Measurements from ENCODE around the gene AGL. TPM values are rescaled to one million over a fixed set of nuclear protein-coding genes. Genes with fewer than 3 reads are reported as not detected.
"Not testable (repeated sequence)": the region's sequence is repeated elsewhere in the genome, so short reads cannot be mapped to it uniquely, and the experiment has no call there.

AGL gene
- total RNA-seq, 1 donor from 2014 or later, result 59.7 TPM

DNA sequence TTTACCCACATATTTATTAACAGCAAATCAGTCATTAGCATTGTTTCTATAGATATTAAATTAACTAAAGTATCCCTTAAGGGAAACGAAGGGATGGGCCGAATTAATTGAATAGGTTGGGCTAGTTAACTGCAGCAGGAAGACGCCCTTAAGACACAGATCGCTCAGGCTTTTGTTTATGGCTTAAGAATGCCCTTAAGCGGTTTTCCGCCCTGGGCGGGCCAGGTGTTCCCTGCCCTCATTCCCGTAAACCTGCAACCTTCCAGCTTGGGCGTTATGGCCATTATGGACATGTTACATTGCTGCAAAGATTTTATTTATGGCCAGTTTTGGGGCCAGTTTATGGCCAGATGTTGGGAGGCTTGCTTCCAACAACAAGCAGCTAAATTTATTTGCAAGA, 5.0 kb upstream of the AGL start:
- ATAC-seq; intact Hi-C loops (cut with micrococcal nuclease); DNase-seq: not testable (repeated sequence)

DNA sequence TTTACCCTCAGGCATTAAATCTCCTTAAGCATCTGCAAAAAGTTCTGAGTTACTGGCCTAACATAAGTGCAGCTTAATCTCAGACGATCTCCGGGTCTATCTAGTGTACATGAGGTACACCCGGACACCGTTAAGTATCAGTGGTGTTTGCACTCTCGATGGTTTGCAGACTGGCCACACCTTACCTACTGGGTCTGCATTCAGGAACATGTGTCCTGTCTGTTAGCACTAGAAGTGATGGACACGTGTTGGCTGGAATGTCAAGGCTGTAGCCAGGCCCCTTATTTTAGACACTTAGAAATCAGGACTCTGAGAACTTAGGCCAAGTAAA, 783 bp upstream of the AGL start:
- DNase-seq (no peak), ATAC-seq (peak; percentile 56)
- intact Hi-C loops (cut with micrococcal nuclease), result no loop called here

DNA sequence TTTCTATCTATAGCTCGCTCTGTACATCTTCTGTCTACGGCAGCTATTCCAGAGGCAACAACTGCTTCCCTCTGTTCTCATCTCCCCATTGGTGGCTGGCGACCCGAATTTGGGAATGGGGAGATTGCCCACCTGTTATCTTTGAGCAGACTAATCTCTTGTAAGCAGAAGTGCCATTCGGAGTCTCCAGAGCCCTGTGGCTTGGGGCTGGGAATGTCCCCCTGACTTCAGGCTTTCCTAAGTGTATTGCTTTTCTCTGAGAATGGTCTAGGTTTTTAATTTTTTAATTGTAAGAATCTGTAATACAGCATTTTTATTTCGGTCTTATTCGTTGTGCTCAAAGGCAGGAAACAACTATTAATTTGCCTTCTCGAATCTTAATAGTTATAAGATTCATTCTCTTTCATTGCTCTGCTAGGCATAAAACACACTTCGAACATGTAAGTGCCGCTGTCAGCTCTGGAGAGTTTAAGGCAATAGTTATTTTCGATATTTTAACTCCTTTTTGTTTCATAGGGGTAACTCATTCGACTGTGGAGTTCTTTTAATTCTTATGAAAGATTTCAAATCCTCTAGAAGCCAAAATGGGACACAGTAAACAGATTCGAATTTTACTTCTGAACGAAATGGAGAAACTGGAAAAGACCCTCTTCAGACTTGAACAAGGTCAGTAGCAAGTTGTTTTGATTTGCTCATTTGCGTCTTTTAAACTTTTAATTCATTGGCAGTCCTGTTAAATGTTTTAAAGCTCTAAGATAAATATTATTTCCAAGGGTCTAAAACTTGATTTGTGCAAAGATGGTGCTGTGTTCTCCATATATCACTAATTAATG, 514 bp downstream of the AGL start:
- no peak for ATAC-seq
- intact Hi-C loops (cut with micrococcal nuclease), result no loop called here
- DNase-seq, result no peak

DNA sequence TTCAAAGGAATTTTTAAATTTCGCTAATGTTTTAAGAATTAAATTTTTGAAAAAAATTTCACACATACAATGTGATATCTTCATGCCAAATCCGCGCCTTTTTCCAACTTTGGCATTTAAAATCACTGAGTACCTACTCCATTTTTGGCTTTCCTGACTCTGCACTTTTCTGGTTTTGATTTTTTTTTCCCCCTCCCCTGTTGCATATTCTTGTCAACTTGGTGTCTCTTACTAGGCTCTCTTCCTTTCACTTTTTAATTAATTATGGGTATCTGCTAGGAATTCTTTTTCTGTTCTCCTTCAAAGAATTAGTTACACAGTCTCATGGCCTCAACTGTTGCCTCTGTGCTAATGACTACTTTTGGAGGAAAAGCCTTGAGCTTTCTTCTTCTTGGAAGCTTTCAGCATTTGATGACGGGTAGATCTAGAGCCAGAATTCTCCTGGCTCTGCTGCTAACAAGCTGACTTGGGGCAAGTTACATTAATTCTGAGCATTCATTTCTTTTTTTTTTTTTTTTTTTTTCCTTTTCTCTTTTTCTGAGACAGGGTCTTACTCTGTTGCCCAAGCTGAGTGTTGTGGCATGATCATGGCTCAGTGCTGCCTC, 1.8 kb downstream of the AGL start:
- DNase-seq, result no peak
- intact Hi-C loops (cut with micrococcal nuclease), result no loop called here
- no peak for ATAC-seq

DNA sequence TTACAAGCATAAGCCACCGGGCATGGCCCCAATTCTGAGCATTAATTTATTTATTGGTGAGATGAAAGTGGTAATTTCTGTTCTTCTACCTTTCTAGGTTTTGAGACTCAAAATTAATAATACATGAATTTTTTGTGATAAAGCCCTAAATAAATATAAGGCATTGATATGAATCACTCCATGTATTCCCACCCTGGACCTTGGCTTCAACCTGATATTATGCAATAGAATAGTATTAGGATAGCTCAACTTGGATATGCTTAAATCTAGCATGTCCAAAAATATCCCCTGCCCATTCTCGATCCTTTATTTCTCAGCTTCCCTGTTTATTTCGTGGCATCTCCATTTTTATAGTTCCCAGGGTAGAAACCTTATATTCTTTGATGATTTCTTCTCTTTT, 2.5 kb downstream of the AGL start:
- ATAC-seq (no peak), DNase-seq (no peak)
- intact Hi-C loops (cut with micrococcal nuclease), result no loop called here

DNA sequence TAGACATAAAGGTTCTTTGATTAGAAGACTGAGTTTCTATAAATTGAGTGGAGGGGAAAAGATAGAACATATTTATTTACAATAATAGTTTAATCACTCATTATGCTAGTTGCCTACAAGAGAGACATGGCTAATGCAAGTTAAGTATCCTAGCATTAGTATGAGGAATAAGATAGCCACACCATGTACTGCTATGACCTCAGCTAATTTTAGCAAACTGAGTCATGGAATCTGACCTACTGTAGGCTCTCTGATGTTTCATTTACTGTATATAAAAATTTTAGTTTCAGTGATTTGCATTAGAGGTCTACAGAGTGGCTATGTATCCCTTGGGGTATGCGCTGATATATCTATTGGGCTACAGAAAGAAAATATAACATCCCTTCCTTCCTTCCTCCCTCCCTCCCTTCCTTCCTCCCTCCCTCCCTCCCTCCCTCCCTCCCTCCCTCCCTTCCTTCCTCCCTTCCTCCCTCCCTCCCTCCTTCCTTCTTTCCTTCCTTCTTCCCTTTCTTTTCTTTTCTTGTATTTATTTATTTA, 5.8 kb downstream of the AGL start:
- ATAC-seq (peak; percentile 91), DNase-seq (no peak)
- intact Hi-C loops (cut with micrococcal nuclease), result no loop called here

DNA sequence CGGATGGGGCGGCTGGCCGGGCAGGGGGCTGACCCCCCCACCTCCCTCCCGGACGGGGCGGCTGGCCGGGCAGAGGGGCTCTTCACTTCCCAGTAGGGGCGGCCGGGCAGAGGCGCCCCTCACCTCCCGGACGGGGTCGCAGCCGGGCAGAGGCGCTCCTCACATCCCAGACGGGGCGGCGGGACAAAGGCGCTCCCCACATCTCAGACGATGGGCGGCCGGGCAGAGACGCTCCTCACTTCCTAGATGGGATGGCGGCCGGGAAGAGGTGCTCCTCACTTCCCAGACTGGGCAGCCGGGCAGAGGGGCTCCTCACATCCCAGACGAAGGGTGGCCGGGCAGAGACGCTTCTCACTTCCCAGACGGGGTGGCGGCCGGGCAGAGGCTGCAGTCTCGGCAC, 6.9 kb downstream of the AGL start:
- DNase-seq; intact Hi-C loops (cut with micrococcal nuclease); ATAC-seq: not testable (repeated sequence)

DNA sequence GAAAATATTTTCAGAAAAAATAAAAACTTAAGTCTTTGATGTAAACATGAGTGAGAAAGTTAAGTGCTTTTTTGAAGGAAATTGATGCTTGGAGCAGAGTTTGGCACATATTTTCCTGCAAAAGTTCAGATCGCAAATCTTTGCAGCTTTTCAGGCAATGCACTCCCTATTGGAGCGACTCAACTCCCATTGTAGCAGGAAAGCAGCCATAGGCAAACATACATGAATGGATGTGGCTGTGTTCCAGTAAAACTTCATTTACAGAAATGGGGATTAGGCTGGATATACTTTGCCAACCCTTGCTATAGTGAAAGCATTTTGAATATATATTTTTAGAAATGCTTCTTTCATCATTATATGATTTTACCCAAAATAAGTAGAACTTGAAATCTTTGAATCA, 8.1 kb downstream of the AGL start:
- DNase-seq (no peak), ATAC-seq (no peak)
- intact Hi-C loops (cut with micrococcal nuclease), result no loop called here

DNA sequence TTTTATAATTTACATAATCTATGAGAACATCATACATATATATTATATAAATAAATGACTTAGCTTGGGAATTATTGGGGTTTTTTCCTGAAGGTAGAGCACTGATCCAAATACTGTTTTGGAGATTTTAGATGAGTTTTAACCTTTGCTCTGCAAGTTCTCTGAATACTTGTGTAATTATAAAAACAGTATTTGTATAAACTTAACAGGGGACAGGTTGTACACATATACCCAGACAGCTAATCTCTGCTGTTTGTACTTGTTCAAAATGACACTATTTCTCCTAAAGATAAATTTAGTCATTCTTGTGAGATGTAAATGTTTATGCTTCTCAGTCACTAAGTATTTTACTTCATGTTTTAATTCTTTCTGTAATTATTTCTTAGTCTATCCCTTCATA, 8.7 kb downstream of the AGL start:
- DNase-seq, result no peak
- intact Hi-C loops (cut with micrococcal nuclease), result no loop called here
- ATAC-seq, result no peak

DNA sequence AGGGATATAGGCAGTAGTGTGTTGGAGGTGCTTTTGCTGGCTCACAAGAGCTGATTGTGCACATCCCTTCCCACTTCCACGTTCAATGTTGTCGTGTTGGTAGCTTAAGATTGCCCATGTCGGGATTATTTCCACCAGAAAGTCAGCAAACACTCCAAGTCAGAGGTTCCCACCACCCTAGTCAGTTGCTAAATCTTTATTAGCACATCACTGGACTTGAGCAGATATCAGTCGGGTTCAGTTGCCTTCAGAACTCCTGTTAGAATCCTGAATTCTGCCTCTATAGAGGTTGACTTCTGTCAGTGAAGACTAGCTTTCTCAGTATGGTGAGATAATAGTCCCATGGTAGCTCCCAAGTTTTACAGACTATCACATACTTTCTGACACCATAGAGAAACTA, 10.5 kb downstream of the AGL start:
- DNase-seq (no peak), ATAC-seq (no peak)
- intact Hi-C loops (cut with micrococcal nuclease), result no loop called here

DNA sequence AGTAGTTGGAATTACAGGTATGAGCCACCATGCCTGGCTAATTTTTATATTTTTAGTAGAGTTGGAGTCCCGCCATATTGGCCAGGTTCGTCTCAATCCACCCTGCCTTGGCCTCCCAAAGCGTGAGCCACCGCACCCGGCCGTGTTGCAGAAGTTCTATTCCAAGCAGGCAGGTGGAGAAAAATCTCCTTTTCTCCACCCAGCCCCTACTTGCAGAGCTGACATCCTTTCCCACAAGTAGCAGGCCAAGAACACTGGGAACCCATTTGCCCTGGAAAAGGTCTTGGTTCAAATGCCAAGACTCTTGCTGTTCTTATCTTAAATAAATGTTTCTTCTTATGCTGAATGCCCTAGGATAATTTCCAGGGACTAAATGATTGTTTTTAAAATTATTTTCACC, 17.5 kb downstream of the AGL start:
- intact Hi-C loops (cut with micrococcal nuclease), result no loop called here
- no peak for DNase-seq
- no peak for ATAC-seq

DNA sequence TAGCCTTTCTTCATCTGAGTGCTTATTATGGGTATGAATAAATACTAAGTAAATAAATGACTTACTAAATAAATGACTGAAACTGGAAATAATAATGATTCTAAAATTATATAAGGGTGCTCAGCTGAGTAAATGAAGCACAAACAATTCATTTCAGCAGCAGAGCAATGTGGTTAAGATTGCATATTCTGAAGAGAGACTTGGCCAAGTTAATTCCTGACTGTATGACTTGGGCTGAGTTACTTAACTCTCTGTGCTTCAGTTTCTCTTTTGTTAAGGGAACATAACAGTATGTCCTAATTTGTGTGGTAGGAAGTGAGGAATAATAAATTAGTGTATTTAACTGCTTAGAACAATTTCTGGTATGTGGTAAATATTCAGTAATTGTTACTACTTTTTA, 19.1 kb downstream of the AGL start:
- no peak for DNase-seq
- intact Hi-C loops (cut with micrococcal nuclease), result no loop called here

DNA sequence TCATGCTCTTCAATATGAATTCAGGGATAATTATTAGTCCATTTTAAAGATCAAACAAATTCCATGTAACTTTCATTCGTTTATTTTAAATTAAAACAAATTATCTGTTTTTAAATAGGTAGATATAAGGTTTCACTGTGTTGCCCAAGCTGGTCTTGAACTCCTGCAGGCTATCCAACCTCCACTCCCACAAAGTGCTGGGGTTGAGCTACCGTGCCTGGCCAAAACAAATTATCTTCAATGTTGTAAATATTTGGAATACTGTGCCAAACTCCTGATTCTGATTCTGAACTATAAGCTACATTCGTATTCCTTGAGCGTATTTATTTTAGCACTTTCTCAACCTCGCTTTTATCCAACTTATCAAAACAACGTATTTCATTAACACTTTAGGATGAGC, 19.6 kb downstream of the AGL start:
- ATAC-seq (no peak), DNase-seq (no peak)
- intact Hi-C loops (cut with micrococcal nuclease), result no loop called here

More for the DNA sequence above, 19.1 kb downstream of the AGL start:
- no peak for ATAC-seq

DNA sequence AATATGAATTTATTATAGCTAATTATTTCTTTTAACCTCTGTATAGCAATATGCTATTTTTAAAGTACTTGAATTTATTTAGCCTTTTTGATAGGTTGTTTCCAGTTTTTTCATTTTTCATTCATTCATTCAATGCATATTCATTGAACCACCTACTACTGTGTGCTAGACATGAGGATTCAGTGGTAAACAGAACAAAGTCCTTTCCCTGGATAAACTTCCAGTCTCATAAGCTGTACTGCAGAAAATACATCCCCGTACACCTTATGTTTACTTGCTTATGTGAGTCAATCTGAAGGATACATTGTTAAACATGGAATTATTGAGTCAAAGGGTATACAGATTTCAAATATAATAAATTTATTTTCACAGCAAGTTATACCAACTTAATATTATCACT, 21.9 kb downstream of the AGL start:
- DNase-seq (no peak), ATAC-seq (no peak)
- intact Hi-C loops (cut with micrococcal nuclease), result no loop called here

DNA sequence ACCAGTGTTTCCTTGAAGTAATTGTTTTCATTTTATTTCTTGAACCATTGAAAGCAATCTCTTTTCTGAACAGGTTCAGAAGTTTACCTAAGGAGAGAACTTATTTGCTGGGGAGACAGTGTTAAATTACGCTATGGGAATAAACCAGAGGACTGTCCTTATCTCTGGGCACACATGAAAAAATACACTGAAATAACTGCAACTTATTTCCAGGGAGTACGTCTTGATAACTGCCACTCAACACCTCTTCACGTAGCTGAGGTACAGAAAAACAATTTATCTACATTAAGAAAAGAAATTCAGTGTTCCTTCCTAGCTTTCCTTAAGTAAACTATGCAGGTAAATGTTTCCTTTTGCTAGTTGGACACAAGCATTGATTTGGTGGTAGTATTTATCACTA, 27.4 kb downstream of the AGL start:
- ATAC-seq (no peak), DNase-seq (no peak)
- intact Hi-C loops (cut with micrococcal nuclease), result no loop called here

DNA sequence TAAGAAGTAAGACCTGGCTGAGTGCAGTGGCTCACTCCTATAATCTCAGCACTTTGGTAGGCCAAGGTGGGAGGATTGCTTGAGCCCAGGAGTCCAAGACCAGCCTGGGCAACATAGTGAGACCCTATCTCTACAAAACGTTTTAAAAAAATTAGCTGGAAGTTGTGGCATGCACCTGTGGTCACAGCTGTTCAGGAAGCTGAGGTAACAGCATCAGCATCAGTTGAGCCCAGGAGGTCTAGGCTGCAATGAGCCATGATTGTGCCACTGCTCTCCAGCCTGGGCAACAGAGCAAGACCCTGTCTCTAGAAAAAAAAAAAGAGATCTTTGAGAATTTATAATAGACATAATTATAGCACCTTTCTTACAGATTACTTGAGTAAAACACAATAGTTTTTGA, 36.0 kb downstream of the AGL start:
- ATAC-seq (no peak), DNase-seq (no peak)
- intact Hi-C loops (cut with micrococcal nuclease), result loop anchor here (10.0 kb wide), 1 partner anchor 259 kb away; no protein-coding TSS in a partner anchor

DNA sequence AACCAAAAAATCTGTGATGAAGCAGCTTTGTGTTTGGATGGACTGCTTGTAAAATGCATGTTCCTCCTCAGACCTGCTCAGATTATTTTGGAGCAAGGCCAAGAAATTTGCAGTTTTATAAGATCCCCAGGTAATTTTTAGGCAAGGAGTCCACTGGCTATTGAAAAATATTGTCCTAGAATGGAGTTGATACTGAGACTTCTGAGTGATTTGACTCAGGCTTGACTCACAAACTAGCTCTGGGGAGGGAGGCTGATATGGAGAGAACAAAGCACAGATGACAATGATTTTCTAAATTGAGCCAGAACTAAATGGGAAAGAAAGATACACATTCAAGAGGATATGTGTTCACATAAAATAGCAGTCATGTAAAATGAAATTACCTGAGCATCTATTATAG, 36.7 kb downstream of the AGL start:
- DNase-seq (no peak), ATAC-seq (no peak)
- intact Hi-C loops (cut with micrococcal nuclease), result loop anchor here (10.0 kb wide), 1 partner anchor 258 kb away; no protein-coding TSS in a partner anchor

DNA sequence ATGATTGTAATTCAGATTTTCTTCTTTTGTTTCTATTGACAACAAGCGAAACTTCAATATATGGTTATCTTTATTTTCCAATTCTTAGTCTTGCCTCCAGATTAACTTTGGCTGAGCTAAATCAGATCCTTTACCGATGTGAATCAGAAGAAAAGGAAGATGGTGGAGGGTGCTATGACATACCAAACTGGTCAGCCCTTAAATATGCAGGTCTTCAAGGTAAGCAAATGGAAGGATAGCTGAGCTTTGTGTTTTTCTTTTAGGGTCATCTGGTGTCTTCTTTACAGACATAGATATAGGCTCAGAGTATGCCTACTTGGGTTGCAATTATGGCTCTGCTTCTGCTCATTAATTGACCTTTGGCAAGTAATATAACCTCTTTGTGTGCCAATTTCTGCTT, 37.7 kb downstream of the AGL start:
- DNase-seq, result no peak
- ATAC-seq, result no peak
- intact Hi-C loops (cut with micrococcal nuclease), result loop anchor here (10.0 kb wide), 1 partner anchor 257 kb away; no protein-coding TSS in a partner anchor

DNA sequence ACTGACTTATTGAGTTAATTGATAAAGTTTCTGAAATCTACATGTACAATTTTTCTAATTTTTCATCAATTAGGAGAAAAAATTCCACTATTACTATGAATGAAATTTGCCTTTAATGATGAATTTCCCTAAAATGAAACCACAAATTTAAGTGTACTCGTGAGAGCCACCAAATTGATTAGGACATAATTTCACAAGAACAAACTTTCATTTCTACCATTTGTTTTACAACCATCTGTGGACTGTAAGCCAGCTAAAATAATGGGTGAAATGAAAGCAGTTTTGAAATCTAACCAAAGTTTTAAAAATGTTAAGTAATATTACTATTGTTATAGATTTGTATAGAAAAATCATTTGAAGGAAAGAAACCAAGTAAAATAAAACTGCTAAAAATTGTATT, 41.8 kb downstream of the AGL start:
- ATAC-seq, result no peak

DNA sequence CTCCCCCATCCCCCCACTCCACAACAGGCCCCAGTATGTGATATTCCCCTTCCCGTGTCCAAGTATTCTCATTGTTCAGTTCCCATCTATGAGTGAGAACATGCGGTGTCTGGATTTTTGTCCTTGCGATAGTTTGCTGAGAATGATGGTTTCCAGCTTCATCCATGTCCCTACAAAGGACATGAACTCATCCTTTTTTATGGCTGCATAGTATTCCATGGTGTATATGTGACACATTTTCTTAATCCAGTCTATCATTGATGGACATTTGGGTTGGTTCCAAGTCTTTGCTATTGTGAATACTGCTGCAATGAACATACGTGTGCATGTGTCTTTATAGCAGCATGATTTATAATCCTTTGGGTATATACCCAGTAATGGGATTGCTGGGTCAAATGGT, 53.1 kb downstream of the AGL start:
- ATAC-seq; intact Hi-C loops (cut with micrococcal nuclease); DNase-seq: not testable (repeated sequence)

More for the DNA sequence above, 41.8 kb downstream of the AGL start:
- intact Hi-C loops (cut with micrococcal nuclease), result no loop called here
- DNase-seq, result no peak

DNA sequence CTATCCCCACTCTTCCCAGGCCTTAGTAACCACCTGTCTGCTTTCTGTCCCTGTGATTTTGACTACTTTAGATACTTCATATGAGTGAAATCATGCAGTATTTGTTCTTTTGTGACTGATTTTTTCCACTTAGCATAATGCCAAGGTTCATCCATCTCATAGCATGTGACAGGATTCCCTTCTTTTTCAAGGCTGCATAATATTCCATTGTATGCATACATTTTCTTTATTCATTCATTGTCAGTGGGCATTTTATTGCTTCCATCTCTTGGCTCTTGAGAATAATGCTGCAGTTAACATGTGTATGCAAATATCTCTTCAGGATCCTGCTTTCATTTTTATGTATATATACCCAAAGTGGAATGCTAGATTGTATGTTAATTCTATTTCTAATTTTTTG, 56.4 kb downstream of the AGL start:
- DNase-seq, result no peak
- intact Hi-C loops (cut with micrococcal nuclease), result no loop called here
- no peak for ATAC-seq
